IPS-15b (cell line): ENCODE data around the gene AADACL3.
"Not testable (repeated sequence)": the region's sequence is repeated elsewhere in the genome, so short reads cannot be mapped to it uniquely, and the experiment has no call there.

Source experiments
- H3K27me3 ChIP-seq: one replicate; pipeline ENCODE4 v1.6.1; 2013; ENCODE audit warnings: low read length; ENCODE audit not compliant: control insufficient read depth, insufficient read depth
- H3K36me3 ChIP-seq: one replicate; pipeline ENCODE4 v1.6.1; 2013; ENCODE audit warnings: low read length; ENCODE audit not compliant: control insufficient read depth, insufficient read depth
- H3K4me1 ChIP-seq: one replicate; pipeline ENCODE4 v1.6.1; 2013; ENCODE audit warnings: mild to moderate bottlenecking, low read length; ENCODE audit not compliant: control insufficient read depth, insufficient read depth
- H3K4me3 ChIP-seq: one replicate; pipeline ENCODE4 v1.5.1; 2013; ENCODE audit warnings: low read depth, low read length
- H3K9ac ChIP-seq: one replicate; pipeline ENCODE4 v1.6.1; 2013; ENCODE audit warnings: low read depth, mild to moderate bottlenecking, low read length
- H3K9me3 ChIP-seq: one replicate; pipeline ENCODE4 v1.6.1; 2013; ENCODE audit warnings: mild to moderate bottlenecking, low read length; ENCODE audit not compliant: control insufficient read depth, insufficient read depth

The AADACL3 gene

DNA sequence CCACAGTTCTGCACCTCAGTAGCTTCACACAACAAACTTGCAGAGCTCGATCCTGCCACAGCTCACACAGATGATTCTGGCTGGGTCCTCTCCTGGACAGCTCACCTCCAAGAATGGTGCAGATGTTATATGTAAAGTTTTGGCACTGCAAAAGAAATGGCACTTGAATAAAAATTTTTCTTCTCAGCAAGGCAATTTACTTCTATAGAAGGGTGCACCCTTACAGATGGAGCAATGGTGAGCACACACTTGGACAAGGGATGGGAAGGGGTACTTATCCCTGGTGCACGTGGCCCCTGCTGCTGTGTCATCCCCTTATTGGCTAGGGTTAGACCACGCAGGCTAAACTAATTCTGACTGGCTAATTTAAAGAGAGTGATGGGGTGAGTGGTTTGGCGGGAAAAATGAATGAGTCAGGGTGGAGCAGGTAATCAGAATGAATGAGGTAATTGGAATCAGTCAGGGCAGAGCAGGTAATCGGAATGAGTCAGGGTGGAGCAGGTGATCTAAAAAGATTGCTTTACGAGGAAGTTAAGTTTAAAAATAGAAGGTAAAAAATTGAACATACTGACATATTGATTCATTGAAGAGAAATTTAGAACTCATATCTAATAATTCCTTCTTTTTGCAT, 12.0 kb upstream of the AADACL3 start:
- Histone ChIP-seq H3K9me3 (peaks cover 11% of the 10 kb centered on the region), H3K27me3 (no peaks in the 10 kb centered on the region), H3K4me3 (no peak overlapping the region), H3K4me1 (no peaks in the 10 kb centered on the region), H3K36me3 (peaks cover 3% of the 10 kb centered on the region), H3K9ac (no peak overlapping the region)

DNA sequence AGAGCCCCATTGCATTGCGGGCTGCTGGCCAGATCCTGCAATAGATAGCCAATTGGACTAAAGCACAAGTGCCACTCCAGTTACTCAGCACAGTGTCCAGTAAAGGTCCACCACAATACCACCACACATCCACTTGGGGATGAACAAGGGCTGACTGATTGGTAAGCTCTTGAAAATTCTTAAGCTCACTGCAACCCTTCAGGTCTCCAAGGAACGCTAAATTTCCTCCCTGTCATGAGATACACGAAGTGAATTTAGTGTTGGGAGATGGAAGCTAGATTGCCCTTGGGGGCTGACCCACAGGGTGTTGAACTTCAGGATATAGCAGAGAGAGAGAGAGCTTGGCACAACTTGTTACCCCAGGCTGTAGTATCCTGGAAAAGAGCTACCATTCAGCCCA, 9.8 kb upstream of the AADACL3 start:
- no peak overlapping the region for H3K4me3 ChIP-seq
- peaks cover 11% of the 10 kb centered on the region for H3K9me3 ChIP-seq
- peaks cover 3% of the 10 kb centered on the region for H3K36me3 ChIP-seq
- H3K27me3 ChIP-seq, result no peaks in the 10 kb centered on the region
- no peaks in the 10 kb centered on the region for H3K4me1 ChIP-seq
- H3K9ac ChIP-seq, result no peak overlapping the region

DNA sequence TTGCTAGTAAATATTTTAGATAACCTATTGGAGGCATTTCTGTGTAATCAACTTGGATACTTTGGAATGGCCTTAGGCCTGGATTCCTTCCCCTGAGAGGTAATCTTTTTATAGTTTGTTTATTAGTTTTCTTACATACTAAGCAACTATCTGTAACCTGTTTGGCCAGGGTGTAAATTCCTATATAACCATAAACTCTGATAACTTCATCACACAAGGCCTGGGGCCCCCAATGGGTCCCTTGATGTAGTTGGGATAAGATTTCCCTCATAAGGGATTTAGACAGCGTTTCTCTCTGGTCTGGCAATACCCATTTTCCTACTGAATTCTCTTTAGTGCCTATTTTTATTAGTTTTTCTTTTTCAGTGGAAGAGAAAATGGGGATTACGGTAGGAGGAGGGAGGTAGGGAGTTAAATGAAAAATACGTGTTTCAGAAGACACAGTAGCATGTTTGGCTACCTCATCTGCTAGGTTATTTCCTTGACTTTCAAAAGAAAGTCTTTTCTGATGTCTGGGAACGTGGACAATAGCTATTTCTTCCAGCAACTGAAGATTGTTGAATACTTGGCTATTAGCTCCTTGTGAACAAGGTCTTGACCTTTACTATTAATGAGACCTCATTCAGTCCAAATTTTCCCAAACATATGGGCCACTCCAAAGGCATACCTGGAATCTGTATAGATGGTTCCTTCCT, 7.4 kb upstream of the AADACL3 start:
- H3K27me3 ChIP-seq, result no peaks in the 10 kb centered on the region
- H3K36me3 ChIP-seq, result peaks cover 3% of the 10 kb centered on the region
- no peak overlapping the region for H3K4me3 ChIP-seq
- H3K4me1 ChIP-seq, result peaks cover 7% of the 10 kb centered on the region
- H3K9me3 ChIP-seq, result peaks cover 8% of the 10 kb centered on the region
- no peak overlapping the region for H3K9ac ChIP-seq

DNA sequence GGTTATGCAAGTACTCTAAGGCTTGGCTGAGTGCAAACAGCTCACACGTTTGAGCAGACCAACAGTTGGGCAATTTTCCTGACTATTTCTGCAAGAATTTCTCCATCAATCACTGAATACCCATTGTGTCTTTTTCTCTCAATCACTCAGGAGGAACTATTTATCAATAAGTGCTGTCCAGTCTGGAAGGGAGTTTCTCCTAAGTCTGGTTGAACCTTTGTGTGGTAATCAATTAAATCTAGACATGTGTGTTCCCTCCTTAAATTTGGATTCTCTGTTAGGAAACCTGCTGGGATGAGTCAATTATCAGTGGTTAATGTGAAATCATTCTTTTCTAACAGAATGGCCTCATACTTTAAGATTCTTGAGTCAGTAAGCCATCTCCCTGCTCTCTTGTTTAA, 6.8 kb upstream of the AADACL3 start:
- Histone ChIP-seq H3K9me3 (peaks cover 3% of the 10 kb centered on the region), H3K36me3 (peaks cover 3% of the 10 kb centered on the region), H3K9ac (no peak overlapping the region), H3K4me3 (no peak overlapping the region), H3K4me1 (peaks cover 7% of the 10 kb centered on the region), H3K27me3 (no peaks in the 10 kb centered on the region)

DNA sequence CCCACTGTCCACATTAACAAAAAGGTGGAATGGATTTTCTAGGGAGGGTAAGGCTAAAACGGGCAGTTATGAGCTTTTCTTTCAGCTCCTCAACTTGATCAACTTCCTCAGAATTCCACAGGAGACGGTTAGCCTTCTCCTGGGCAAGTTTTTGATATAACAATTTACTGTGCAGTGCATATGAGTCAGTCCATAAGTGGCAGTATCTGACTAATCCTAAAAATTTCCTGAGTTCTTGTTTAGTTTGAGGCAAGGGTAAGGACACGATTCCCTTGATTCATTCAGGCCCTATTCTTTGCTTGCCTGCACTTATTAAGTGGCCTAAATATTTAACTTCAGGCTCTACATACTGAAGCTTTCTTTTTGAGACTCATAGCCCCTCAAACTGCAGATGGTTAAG, 6.2 kb upstream of the AADACL3 start:
- Histone ChIP-seq H3K9me3 (no peaks in the 10 kb centered on the region), H3K4me1 (peaks cover 10% of the 10 kb centered on the region), H3K27me3 (no peaks in the 10 kb centered on the region), H3K4me3 (no peak overlapping the region), H3K36me3 (peaks cover 3% of the 10 kb centered on the region), H3K9ac (no peak overlapping the region)

DNA sequence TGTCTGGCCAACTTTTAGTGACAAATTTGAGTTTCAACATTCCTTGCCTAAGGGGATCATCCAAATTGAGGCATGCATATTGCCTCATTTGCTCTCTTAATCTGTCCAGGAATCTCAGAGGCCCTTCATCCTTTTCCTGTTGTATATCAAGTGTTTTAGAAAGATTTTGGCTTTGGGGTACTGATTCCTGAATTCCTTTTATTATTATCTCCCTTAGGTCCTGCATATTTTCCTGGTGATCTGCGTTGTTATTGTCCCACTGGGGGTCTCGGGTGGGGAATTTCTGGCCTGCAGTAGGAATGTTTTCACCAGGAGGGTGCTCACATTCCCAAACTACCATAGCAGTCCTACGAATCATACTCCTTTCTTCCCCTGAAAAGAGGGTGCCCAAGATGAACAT, 4.4 kb upstream of the AADACL3 start:
- Histone ChIP-seq H3K4me1 (peaks cover 23% of the 10 kb centered on the region), H3K4me3 (no peak overlapping the region), H3K36me3 (no peaks in the 10 kb centered on the region), H3K27me3 (no peaks in the 10 kb centered on the region), H3K9ac (no peak overlapping the region), H3K9me3 (no peaks in the 10 kb centered on the region)

DNA sequence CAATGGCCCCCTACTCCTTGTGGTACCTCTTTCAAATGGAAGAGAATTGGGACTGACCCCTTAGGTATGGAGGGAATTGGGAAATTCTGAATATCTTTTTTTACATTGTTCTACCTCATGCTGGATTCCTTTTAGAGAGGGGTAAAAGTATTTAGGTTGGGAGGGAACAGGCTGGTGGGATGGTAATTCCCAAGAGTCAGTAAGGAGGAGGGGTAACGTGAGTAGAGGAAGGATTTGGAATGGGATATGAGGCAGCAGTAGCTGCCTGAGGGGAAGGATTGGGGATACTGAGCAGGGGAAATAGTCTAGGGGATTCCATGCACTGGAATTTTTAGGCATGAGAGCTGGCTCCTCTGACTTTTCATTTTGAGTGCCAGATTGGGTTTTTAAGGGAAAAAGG, 3.8 kb upstream of the AADACL3 start:
- no peak overlapping the region for H3K4me3 ChIP-seq
- peaks cover 27% of the 10 kb centered on the region for H3K4me1 ChIP-seq
- H3K9ac ChIP-seq, result no peak overlapping the region
- no peaks in the 10 kb centered on the region for H3K36me3 ChIP-seq
- no peaks in the 10 kb centered on the region for H3K9me3 ChIP-seq
- no peaks in the 10 kb centered on the region for H3K27me3 ChIP-seq

DNA sequence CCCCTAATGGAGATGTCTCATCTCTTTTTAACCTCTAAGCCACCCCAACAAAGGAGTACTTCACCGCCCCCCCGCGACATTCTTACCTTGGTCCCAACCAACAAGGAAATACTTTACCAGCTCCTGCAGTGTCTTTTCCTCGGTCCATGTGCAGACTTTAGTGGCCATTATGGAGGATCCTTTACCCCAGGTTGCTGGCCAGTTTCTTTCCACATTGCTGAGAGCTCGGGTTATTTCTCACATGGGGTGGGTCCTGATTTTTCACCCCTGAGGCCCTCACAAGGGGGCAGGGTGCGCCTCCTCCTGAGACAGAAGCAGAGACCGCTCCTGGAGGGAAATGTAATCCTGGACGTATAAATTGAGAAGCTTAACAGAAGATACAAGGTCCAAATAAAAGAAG, 3.0 kb upstream of the AADACL3 start:
- Histone ChIP-seq H3K27me3 (no peaks in the 10 kb centered on the region), H3K9me3 (no peaks in the 10 kb centered on the region), H3K9ac (no peak overlapping the region), H3K4me3 (peak overlapping the region; percentile 16), H3K36me3 (no peaks in the 10 kb centered on the region), H3K4me1 (peaks cover 35% of the 10 kb centered on the region)

DNA sequence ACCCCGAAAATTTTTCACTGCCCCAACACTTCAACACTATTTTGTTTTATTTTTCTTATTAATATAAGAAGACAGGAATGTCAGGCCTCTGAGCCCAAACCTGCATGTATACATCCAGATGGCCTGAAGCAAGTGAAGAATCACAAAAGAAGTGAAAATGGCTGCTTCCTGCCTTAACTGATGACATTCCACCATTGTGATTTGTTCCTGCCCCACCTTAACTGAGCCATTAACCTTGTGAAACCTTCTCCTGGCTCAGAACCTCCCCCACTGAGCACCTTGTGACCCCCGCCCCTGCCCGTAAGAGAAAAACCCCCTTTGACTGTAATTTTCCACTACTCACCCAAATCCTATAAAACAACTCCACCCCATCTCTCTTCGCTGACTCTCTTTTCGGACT, 2.3 kb upstream of the AADACL3 start:
- H3K4me1 ChIP-seq, result peaks cover 36% of the 10 kb centered on the region

DNA sequence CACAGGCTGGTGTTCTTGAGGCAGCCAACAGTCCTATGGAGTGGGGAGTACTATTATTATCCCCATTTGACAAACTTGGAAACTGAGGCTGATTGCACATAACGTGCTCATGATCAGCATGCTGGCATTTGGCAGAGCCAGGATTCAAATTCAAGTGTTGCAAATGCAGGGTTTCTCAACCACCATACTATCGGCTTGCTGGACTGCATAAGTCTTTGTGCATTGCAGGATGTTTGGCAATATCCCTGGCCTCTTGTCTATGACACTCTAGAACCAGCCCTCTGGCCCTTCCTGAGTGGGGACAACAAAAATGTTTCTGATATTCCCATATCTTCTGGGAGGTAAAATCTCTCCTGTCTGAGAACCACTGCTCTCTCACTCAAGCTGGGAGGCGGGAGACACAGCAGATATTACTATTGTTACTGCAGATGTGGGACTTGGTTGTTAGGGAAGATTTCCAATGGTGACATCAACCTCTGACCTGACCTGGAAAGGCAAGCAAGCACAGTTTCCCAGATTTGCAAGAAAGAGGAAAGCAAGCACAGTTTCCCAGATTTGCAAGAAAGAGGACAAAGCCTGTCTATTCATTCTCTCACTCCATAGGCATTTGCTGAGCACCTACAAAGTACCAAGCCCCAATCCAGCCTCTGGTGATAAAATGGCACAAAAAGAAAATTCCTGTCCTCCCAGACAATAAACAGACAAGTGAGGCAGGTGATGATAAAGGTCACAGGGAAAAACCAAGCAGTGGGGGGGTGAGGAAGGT, 1.0 kb upstream of the AADACL3 start:
- Histone ChIP-seq H3K4me3 (no peak overlapping the region), H3K9ac (peak overlapping the region; percentile 38), H3K9me3 (no peaks in the 10 kb centered on the region), H3K4me1 (peaks cover 36% of the 10 kb centered on the region), H3K27me3 (no peaks in the 10 kb centered on the region), H3K36me3 (no peaks in the 10 kb centered on the region)

More for the DNA sequence above, 2.3 kb upstream of the AADACL3 start:
- H3K9me3 ChIP-seq, H3K27me3 ChIP-seq, H3K9ac ChIP-seq, H3K36me3 ChIP-seq, H3K4me3 ChIP-seq: not testable (repeated sequence)

DNA sequence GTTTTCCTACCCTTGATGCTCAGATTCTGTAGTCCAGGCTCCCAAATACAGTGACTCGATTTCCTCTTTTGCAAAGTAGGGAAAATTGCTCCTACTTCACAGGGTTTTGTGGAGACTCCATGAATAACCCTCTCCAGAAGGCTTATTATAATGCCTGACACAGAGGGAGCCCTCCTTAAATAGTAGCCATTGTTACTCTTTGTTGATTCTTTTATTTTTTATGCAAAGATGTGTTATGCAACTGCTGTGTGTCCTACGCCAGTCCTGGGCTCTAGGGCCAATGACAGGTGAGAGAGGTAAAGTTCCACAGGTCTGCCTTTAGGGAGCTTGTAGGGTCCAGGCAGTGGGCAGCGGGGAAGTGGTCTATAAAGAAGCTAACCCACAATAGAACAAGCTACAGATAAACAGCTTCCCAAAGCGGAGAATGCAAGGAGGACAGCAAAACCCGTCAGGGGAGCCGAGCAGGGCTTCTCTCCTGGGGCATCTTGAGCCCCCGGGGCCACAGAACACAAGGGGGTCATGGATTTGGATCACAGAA, 1.5 kb downstream of the AADACL3 start:
- peaks cover 41% of the 10 kb centered on the region for H3K4me1 ChIP-seq
- H3K9ac ChIP-seq, result no peak overlapping the region
- no peaks in the 10 kb centered on the region for H3K9me3 ChIP-seq
- H3K27me3 ChIP-seq, result no peaks in the 10 kb centered on the region
- peak overlapping the region; percentile 46 for H3K4me3 ChIP-seq
- H3K36me3 ChIP-seq, result no peaks in the 10 kb centered on the region
